ENCODE data around the gene C1QTNF12. TPM values are rescaled to one million over a fixed set of nuclear protein-coding genes. Genes with fewer than 3 reads are reported as not detected.

Gene C1QTNF12
- total RNA-seq, 1 donor from 2014 or later, result 1.3 TPM

GRCh38 chr1:1259540-1259939 lies 13.0 kb upstream of the C1QTNF12 start:
- H3K36me3 ChIP-seq (ENCODE audit: control insufficient read depth, insufficient read depth, low read length), result peaks cover 27% of the 10 kb centered on the region
- DNase-seq (ENCODE audit: low read depth), result no peak
- no peak for FAIRE-seq
- no peak for TF ChIP-seq CTCF (IDR thresholded peaks at IDR 0.05; ENCODE audit: insufficient read depth, low read length, severe bottlenecking)
- H3K27me3 ChIP-seq (ENCODE audit: control insufficient read depth, insufficient read depth, low read length), result no peaks in the 10 kb centered on the region
- no peak overlapping the region for H3K4me3 ChIP-seq (ENCODE audit: low read depth, low read length)

- Histone ChIP-seq H3K27me3 (ENCODE audit: control insufficient read depth, insufficient read depth, low read length) (no peaks in the 10 kb centered on the region), H3K36me3 (ENCODE audit: control insufficient read depth, insufficient read depth, low read length) (peaks cover 27% of the 10 kb centered on the region), H3K4me3 (ENCODE audit: low read depth, low read length) (no peak overlapping the region)
- FAIRE-seq (peak; percentile 99), DNase-seq (ENCODE audit: low read depth) (no peak)
- TF ChIP-seq CTCF (IDR thresholded peaks at IDR 0.05; ENCODE audit: insufficient read depth, low read length, severe bottlenecking), result no peak
Observed at GRCh38 chr1:1259119-1259488, 12.6 kb upstream of the C1QTNF12 start.

- H3K36me3 ChIP-seq (ENCODE audit: control insufficient read depth, insufficient read depth, low read length), result peaks cover 19% of the 10 kb centered on the region
- no peaks in the 10 kb centered on the region for H3K27me3 ChIP-seq (ENCODE audit: control insufficient read depth, insufficient read depth, low read length)
- TF ChIP-seq CTCF (IDR thresholded peaks at IDR 0.05; ENCODE audit: insufficient read depth, low read length, severe bottlenecking), result no peak
- no peak for DNase-seq (ENCODE audit: low read depth)
- FAIRE-seq, result no peak
- H3K4me3 ChIP-seq (ENCODE audit: low read depth, low read length), result no peak overlapping the region
Observed at GRCh38 chr1:1256956-1257871, 10.7 kb upstream of the C1QTNF12 start.

GRCh38 chr1:1255611-1256010 lies 9.1 kb upstream of the C1QTNF12 start:
- DNase-seq (ENCODE audit: low read depth), result no peak
- Histone ChIP-seq H3K27me3 (ENCODE audit: control insufficient read depth, insufficient read depth, low read length) (no peaks in the 10 kb centered on the region), H3K36me3 (ENCODE audit: control insufficient read depth, insufficient read depth, low read length) (peaks cover 13% of the 10 kb centered on the region), H3K4me3 (ENCODE audit: low read depth, low read length) (no peak overlapping the region)
- no peak for TF ChIP-seq CTCF (IDR thresholded peaks at IDR 0.05; ENCODE audit: insufficient read depth, low read length, severe bottlenecking)
- no peak for FAIRE-seq

GRCh38 chr1:1255078-1255477 lies 8.6 kb upstream of the C1QTNF12 start:
- no peaks in the 10 kb centered on the region for H3K27me3 ChIP-seq (ENCODE audit: control insufficient read depth, insufficient read depth, low read length)
- H3K4me3 ChIP-seq (ENCODE audit: low read depth, low read length), result no peak overlapping the region
- DNase-seq (ENCODE audit: low read depth) (no peak), FAIRE-seq (no peak)
- no peak for TF ChIP-seq CTCF (IDR thresholded peaks at IDR 0.05; ENCODE audit: insufficient read depth, low read length, severe bottlenecking)
- peaks cover 13% of the 10 kb centered on the region for H3K36me3 ChIP-seq (ENCODE audit: control insufficient read depth, insufficient read depth, low read length)

- Histone ChIP-seq H3K27me3 (ENCODE audit: control insufficient read depth, insufficient read depth, low read length) (no peaks in the 10 kb centered on the region), H3K36me3 (ENCODE audit: control insufficient read depth, insufficient read depth, low read length) (peaks cover 13% of the 10 kb centered on the region), H3K4me3 (ENCODE audit: low read depth, low read length) (no peak overlapping the region)
- no peak for TF ChIP-seq CTCF (IDR thresholded peaks at IDR 0.05; ENCODE audit: insufficient read depth, low read length, severe bottlenecking)
- DNase-seq (ENCODE audit: low read depth) (no peak), FAIRE-seq (no peak)
Observed at GRCh38 chr1:1254667-1254998, 8.1 kb upstream of the C1QTNF12 start.

Data from bronchial epithelial cell (primary cell).